Glomerular endothelial cell (primary cell): ENCODE results near the gene CKS1B. TPM values are rescaled to one million over a fixed set of nuclear protein-coding genes. Genes with fewer than 3 reads are reported as not detected.
"Not testable (repeated sequence)": the region's sequence is repeated elsewhere in the genome, so short reads cannot be mapped to it uniquely, and the experiment has no call there.

Source experiments
- DNase-seq: peaks from one replicate; pipeline ENCODE4 v3.0.0-alpha.2; 2011; ENCODE audit warnings: low read depth, low spot score; ENCODE audit errors: extremely low read depth
- total RNA-seq: library from RNA; depleted of rRNA; stranded (reverse); fragments of >200 nt; gene quantifications from 2 replicates; pipeline ENCODE4 v1.2.3, GENCODE V29; 2015

Gene CKS1B
- total RNA-seq, 1 donor from 2014 or later: 57.8 TPM

DNA sequence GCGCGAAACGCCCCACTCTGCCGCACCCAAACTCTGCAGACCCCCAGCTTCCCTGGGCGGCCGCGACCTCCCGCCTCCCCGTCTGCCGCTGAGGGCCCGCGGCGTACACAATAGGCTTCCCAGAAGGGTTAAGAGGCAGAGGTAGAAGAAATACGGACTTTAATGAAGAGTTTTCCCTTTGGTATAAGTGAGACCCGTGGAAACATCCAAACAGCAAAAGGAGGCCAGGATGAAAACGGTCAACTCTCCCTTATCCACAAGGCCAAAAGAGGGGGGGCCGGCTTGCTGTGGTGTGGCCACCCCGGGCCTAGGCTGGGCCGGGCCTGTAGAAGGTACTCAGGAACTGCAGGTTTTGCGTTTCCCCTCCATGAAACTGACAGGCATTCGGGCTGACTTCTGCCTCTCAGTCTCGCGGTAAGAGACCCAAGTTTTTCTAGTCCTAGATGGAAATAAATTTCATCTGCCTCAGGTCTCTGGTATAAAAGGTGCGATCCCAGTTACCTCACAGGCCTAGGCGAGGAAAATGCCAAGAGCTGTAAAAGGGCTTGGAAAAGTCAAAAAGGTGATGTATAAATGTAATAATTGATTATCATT is 12.2 kb upstream of the CKS1B start:
- DNase-seq: no peak

DNA sequence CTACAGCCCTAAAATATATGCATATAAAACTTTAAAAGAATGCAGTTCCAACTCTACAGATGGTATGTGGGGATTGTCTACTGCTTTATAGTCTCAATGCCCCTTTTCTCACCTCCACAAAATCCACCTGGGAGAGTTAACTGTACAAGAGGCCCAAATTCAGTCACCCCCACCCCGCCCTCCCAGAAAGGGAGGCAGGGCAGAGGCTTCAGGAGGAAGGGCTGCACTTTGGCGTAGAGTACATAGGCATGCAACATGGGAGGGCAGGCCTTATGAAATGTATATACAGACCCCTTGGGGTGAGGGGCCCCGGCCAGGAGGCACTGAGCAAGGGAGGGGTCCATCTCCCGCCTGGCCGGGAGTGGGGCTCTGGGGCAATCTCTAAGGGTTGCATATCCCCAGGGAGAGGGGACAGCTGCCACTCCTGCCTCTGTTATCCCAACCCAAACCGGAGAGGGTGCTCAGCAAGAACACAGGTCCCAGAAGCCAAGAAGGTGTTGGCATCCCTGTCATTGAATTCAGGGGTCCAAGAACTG is 11.6 kb upstream of the CKS1B start:
- DNase-seq: no peak

DNA sequence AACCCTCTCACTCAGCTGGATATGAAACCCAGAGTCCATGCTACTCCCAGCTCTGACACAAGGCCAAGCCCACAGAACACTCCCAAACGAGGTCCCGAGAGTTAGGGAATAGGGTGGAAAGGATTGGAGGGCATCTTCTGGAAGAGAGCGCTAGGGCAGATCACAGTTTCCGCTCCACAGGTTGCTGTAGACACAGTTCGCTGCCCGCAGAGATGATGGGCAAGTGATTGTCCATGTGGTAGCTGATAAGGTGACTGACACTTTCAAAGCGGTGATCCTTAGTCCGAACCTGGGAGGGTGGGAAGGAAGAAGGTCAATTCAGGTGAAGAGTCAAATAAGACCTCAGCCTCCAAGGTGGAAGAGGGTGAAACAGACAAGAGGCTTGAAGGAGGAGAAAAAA is 10.8 kb upstream of the CKS1B start:
- DNase-seq: no peak

DNA sequence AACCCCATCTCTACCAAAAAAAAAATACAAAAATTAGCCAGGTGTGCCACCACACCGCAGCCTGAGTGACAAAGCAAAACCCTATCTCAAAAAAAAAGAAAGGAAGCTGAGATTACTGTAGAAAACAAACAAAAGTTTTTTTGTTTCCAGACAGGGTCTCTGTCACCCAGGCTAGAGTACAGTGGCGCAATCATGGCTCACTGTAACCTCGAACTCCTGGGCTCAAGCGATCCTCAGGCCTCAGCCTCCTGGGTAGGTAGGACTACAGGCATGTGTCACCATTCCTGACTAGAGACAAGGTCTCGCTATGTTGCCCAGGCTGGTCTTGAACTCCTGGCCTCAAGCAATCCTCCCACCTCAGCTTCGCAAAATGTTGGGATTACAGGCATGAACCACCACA is 10.1 kb upstream of the CKS1B start:
- no peak for DNase-seq

DNA sequence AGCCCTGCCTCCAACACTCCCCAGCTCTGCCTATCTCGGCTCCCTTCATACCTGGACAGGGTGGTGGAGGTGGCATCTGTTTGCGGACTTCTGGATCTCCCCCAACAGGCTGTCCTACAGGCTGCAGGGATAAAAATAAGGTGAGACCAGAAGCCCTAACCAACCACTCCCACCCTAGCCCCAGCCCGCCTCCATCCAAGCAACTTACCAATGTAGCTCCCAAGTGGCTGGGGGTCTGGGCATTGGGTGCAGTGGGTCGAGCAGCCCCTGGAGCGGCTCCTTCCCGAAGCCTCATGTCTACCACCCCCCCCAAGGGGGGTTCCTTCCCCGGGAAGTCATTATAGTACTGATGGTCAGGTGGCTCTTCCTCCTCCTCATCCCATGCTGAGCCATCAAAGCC is 8.4 kb upstream of the CKS1B start:
- no peak for DNase-seq

DNA sequence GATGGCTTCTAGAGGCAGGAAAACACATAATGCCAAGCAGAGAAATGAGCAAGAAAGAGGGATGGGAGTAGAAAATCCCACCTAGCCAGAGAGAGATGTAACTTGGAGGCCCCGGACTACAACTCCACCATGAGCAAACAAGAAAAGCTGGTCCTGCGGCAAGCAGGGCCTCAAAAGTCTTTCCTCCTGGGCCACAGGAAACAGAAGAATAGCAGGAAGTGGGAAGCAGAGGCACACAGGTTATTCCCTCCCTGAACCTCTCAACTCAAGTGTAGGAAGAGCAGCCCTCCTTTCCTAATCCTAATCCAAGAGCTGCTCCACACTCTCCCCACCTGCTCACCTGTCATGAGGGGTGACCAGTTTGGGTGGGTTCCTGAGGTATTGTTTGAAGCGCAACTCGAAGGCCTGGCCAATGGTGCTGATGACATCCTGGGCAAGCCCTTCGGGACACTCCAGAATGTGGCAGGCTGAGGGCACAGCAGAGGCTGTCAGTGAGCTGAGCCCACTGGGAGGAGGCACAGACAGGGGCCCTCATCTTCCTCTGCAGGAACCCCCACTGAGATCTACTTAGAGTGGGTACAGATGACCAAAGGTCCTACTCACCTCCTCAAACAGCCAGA is 7.0 kb upstream of the CKS1B start:
- no peak for DNase-seq

DNA sequence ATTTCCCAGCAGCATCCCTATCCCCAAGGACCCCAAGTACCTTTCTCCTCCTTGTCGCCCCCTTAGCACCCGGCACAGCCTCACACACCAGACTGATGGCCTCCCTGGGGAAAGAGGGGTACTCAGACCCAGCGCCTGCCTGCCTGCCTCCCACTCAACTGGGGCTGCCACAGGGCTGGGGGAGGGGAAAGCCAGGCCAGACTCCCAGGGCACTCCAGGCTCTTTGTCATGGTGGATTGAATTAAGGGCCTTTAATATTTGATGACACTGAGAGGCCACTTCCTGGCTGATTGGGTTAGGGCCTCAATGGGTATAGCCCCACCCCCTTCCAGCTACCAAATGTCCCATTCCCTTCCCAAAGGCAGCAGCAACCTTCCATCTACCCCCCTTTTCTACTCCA is 5.8 kb upstream of the CKS1B start:
- DNase-seq: no peak

DNA sequence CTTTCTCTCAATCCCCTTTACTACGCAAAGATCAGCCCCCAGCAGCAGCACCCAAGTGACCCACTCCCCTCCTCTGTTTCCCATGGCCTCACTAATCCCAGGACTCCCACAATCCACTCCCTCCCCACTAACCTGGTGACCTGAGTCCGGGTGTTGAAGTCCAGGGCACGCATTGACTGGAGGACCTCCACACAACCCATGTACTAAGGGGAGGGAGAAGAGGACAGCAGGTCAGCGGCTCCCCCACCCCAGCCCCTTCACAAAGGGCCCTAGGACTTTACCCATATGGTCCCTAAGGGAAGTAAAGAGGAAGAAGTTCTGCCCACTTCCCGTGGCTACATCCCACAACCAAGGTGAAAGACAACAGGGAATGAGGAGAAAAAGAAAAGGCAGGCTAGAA is 5.2 kb upstream of the CKS1B start:
- DNase-seq: no peak

DNA sequence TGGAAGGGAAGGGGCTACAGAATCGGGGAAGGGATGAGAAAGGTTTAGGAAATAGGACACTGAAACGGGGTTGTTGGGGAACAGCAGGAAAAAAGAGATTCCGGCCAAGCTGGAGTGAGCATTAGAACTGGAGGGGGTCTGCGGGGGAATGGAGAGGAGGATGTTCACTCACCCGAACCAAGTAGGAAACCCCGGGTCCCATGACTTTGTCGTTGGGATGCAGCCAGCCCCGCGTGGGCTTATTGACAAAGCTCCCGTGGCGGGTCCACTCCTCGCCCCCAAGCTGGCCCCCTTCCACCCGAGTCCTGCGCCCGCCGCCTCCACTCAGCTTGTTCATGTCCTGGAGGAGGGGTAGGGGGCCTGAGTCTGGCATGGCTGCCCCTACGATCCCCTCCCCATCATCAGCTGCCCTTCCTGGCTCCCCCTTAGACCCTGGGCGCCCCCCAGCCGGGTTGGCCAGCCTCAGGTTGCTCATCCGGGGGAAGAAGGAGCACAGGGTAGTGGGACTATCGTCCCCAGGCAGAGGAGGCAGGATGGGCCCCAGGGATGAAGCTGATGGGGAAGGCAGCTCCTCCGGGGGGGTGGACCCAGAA is 4.5 kb upstream of the CKS1B start:
- no peak for DNase-seq

DNA sequence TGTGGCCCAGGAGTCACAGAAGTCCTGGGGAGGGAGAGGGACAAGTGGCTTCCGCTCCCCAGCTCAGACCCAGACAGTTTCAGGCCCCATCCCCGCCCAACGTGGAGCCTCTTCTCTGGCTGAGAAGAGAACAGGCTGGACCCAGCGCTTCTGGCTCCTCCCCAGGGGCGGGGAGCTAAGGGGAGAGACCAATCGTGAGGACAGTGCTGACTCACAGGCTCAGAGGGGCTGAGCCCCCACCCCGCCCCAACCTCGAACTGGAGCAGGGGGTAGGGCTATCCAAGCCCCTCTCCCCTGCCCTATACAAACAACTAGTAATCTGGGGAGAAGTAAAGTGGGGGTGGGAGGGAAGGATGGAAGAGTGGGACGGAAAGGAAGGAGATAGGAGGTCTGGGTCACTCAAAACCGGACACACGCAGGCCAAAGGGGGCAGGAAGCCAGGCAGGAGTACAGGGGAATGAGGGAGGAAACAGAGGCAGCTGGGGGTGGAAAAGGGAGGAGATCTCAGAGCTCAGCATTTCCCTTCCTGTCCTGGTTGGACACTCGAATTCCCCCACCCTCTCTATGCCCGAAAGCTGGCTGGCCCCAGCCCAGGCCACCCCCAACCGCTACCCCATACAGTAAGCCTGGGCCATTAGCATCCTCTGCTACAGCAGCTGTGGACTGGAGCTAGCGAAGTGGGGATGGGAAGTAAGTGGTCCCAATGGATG is 3.7 kb upstream of the CKS1B start, which contains the start of gene SHC1:
Gene SHC1 (minus strand): TSS at position 117 of the 710 bp plus-strand sequence. CDS start 221 bp downstream, outside the sequence.
- DNase-seq: no peak

DNA sequence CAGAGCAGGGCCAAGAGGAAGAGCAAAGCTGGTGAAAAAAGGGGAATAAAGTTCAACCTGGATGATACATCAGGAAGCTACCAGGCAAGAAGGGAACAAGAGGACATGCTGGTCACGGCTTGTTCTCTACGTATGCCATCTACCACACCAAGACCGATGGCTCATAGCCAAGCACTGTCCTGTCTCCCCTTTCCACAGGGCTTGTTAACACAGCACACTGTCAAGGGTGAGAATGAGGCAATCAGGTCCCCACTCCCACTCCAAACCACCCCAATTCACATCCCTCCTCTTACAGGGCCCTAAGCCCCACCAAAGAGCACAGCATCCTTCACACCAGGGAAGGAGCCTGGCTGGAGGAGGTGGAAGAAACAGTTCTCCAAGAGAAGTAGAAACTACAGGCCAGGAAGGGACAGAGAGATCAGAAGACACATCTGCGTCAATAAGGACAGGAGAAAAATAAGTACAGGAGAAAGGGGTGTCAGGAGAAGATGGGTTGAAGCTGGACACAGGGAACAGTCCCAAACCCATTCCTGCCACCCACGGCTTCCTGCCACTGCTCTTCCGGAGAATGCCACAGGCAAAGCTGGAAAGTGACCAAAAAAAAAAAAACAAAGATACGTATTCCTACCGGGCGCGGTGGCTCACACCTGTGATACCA is 3.0 kb upstream of the CKS1B start:
- no peak for DNase-seq

DNA sequence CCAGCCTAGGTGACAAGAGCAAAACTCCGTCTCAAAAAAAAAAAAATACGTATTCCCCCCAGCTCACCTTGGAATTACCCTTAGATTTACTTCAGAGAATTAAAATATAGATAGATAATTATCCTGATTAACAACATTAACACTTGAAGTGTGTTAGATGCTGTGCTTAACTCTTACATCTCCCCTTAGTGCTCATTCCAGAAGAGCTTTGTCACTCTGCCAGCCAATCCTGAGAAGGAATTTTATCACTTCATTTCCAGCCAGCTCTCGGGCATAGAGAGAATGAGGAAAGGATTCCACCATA is 2.3 kb upstream of the CKS1B start:
- no peak for DNase-seq

DNA sequence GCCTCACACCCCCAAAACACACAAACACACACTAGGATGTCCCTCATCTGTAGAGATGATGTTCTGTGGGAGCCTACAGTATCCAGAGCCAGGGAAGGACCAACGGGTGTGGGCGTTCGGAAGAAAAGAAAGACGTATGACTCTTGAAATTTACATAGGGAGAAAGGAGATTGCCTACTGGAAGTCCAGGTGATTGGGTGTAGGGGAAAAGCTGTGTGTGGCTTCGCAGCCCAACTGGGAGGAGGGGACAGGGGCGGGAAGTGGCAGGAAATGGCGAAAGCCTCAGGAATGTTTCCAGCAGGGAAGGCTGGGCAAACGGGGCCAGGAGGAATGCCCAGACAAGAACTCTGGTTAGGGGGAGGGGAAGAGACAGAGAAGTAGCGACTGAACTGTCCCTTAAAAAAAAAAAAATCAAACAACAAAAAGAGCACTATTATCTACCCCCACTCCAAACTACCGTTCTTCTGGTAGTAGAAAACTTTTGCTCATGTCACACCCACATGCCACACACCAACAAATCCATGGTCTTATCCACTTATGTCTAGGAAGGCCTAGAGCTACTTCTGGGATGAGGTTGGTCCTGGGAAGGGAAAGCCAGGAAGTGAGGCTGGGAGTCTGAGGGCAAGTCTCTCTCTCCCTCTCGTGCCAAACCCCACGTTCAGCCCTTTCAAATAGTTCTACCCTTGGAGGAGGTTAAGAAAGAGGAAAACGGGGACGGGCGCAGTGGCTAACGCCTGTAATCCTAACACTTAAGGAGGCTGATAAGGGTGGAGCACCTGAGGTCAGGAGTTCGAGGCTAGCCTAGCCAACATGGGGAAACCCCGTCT is 1.8 kb upstream of the CKS1B start:
- peak; percentile 86 for DNase-seq

DNA sequence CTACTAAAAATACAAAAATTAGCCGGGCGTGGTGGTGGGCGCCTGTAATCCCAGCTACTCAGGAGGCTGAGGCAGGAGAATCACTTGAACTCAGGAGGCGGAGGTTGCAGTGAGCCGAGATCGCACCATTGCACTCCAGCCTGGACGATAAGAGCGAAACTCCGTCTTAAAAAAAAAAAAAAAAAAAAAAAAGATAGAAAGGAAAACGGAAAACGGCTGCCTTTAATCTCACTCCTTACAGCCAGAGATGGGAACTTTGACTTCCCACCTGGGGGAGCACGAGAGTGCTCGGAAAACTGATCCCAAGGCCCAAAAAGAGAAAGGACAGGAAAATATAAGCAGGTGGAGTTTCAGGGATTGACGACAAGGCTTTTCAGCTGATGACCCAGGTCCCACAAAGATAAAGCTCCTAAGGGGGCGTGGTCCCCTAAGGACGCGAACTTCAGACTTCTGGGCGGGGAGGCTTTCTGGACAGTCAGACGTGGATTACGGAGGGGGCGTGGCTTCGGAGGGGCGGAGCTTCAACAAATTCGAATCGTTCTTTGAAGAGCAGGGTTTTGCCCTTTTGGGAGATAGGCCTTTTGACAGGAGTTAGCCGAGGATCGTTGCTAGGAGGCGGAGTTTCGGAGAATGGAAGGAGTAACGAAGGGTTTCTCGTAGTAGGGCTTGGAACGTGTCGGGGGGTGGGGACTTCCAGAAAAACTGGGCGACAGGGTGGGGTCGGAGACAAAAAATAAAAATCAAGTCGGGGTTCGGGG is 958 bp upstream of the CKS1B start:
- peak; percentile 91 for DNase-seq

DNA sequence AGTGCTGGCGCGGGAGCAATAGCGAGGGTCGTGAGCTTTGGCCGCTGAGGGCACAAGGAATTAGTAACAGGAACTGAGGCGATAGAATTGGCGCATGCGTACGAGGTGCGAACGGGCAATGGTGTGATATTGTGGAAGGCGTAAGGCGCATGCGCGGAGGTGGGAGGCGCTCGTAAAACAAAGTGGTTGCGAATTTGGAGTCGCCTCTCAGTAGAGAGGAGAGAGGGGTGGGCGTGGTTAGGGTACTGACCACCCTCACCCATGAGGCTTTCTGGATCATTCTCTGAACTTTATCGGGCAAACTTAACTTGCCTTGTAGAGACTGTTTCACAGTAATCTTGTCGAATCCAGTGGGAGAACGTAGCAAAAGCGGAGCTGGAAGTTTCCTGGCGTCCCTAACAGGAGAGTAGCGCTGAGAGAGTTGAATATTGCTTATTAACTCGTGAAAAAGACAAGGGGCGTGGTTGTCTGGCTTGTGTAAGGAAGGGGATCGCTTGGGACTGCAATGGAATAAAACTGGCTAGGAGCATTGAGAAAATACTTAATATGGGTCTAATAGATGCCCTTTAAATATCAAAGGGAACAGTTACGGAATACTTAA is 427 bp downstream of the CKS1B start:
- DNase-seq: peak; percentile 92

DNA sequence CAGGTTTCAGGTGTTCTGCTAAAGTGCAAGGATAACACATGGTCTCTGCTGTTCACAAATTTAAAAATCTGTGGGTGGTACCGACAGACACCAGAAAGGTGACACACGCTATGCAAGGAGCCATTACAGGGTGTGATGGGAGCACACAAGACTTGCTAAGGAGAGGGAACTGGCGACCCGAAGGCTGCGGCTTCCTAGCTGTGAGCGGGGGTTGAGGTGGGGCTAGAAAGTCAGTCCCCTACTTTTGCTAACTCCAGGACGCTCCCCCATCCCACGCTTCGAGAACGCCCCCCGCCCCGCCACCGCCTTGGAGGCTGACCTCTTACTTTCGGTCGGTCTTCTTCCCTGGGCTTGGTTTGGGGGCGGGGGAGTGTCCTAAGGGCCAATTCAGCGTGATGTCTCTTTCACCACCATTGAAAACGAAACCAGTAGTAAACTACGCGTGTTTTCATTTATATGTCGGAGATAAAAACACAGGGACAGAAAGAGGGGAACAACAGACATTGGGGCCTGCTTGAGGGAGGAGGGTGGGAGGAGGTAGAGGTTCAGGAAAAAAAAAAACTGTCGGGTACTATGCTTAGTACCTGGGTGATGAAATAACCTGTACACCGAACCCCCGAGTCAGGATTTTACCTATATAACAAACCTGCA is 1.1 kb downstream of the CKS1B start:
- DNase-seq: no peak

DNA sequence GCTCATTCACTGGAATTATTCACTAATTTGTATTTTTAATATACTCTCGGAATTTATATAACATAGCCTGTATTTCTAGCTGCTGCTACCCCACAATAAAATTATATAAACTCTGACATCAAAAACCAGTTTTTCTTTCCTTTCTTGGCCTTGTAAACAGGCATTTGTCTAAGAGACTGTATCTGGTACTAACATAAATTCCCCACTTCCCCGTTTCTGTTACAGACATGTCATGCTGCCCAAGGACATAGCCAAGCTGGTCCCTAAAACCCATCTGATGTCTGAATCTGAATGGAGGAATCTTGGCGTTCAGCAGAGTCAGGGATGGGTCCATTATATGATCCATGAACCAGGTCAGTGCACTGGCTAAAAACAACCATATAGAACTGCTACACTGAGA is 3.3 kb downstream of the CKS1B start:
- DNase-seq: not testable (repeated sequence)

DNA sequence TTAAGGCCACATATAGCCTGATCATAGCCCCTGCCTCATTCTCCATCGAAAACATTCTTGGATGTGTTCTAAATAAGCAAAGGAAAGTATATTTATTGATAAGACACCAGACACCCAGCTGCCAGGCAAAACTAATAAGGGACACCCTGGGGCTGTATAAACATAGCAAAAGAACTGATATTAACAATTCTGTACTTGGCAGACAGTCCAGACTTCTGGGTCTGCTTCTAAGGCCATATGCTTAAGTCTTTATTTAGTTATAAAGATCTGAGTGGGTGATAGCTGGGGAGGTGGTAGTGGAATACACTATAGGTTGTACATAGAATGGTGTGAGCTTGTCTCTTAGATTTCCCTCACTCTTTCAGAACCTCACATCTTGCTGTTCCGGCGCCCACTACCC is 3.9 kb downstream of the CKS1B start:
- DNase-seq: no peak

DNA sequence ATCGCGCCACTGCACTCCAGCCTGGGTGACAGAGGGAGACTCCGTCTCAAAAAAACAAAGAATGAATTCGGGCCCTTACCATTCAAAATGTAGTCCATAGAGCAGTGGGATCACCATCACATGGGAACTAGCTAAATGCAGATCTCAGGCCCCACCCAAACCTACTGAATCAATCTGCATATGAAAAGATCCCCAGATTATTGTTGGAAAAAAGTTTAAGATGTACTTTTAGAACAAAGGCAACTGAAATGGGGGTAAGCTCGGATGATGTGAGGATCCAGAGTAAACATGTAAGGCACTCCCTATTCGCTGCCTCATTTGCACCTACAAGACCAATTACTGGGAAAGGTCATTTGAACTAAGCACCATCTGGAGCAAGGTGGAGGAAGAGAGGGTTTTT is 7.9 kb downstream of the CKS1B start:
- DNase-seq: no peak
